COLO668 (cell line): ENCODE measurements around the gene CDH3.
A peak's percentile ranks its signal among the peaks of the same experiment; 100 is the strongest.

Source experiments
- DNase-seq: peaks from one replicate; lab custom pipeline; 2025; ENCODE audit not compliant: unreplicated experiment; lab: John Stamatoyannopoulos, UW

The CDH3 gene

DNA sequence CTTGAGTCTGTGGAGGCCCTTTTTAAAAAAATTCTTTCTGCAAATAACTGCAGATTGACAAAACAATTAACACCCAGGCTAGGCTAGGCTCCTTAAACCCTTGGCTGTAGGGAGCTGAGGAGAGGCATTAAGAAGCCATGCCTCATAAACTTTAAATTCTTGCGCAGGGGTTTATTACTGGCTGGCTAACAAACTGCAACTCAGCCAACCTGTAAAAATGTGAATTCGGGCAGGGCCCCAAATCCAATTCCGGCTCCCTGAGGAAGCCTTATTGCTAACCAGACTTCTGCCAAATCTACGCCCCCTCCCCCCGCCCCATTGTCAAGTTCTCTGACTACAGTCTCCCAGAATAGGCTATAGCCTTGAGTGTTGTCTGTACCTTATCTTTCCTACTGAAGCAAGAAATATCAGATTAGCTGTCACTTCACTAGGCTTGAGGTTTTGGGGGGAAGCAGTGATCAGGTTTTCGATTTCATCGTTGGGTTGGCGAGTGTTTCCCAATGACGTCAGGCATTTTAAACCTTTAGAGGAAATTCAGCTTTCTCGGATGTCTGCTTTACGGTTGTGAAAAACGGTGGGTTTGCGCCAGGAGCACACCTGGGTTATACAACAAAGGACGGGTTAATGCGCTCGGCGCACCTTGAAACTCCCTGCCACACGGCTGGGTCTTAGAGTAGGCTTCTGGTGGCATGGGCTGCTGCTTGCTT lies 2.0 kb downstream of the CDH3 start:
- no peak for DNase-seq

DNA sequence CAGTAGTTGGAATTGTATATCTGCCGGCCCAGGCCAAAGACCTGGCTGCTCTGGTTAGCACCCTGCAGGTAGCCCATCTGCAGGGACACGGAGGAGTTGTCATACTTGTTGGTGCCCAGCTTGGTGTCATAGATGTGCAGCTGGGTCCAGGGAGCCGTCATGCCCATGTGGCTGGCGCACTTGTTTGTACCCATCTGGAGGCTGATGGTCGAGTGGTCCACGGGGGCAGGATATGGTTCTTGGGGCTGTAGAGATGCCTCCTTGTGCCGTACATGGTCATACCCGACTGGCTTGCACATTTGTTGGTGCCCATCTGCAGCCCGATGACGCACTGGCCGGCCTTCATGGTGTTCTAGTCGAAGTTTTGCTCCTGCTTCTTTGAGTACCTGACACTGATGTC lies 6.0 kb downstream of the CDH3 start:
- no peak for DNase-seq

DNA sequence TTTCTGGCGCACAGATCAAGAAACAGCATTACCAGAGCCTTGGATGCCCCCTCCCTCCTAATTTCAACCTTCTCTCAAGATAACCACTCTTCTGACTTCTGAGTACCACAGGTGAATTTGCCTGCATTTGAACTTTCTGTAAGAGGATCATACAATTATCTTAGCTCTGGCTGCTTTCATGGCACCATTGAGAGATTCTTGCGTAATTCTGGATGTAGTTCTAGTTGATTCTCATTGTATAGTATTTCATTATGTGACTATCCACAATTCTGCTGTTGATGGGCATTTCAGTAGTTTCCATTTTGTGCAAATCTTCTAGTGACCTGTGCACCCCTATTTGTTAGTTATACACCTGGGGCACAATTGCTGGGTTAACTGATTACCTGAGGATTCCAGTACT lies 7.5 kb downstream of the CDH3 start:
- DNase-seq = no peak

DNA sequence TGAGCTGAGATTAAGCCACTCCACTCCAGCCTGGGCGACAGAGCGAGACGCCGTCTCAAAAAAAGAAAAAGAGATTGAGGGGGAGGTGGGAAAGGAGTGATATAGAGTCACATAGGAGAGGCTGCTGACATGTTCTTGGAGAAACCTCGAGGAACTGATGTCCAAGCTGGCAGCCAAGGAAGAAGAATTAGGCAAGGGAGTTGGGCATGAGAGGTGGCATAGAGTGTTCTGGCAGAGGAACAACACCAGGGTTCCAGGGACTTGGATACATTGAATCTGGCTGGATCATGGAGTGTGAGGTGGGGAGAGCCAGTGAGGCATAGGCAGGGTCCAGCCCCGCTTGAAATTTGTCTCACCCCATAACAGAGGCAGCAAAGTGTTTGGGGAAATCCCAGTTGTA lies 10.7 kb downstream of the CDH3 start:
- DNase-seq = no peak

DNA sequence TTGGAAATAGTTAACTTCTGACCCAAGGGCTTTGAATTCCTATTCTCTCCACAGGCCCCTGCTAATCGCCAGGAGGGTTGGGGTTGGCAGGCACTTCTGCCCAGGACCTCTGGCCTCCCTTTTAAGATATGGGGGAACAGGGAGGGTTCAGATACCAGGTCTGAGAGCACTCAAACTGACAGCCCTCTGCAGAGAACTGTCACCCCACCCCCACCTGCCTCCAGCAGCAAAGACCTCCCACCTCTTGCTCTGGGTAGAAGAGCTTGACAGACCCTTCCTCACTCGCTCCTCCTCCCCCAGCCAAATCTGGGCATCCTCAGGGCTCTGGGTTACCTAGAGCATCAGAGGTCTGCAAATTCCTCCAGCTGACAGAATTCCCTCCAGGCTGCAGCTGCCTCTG lies 11.6 kb downstream of the CDH3 start:
- DNase-seq = no peak

DNA sequence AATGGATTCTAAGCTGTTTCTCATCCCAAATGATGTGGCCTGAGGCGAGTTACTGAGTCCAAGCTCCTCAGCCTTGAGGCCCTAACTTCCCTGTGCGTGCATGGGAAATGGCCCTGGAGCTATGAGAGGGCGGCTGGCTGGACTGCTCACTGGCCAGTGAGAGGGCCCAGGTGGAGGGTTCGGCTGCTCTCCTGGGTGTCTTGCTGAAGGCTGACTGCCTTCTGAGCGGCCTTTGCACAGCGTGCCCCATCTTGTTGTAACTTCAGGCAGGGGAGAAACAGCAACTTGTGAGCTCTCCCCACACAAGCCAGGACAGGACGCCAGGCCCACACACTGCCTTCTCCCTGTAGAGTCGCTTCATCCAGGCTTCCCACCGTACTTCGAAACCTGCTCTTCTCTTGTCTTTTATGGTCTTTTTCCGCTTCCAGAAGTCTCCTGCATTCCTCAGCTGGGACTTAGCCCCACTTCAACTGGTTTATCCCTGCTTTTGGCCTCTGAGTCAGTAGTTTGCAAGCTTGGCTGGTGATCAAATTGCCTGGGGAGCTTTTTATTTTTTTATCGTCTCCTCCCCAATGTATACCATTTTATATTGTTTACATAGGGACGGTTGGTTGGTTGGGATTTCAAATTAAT lies 13.3 kb downstream of the CDH3 start:
- DNase-seq = no peak

DNA sequence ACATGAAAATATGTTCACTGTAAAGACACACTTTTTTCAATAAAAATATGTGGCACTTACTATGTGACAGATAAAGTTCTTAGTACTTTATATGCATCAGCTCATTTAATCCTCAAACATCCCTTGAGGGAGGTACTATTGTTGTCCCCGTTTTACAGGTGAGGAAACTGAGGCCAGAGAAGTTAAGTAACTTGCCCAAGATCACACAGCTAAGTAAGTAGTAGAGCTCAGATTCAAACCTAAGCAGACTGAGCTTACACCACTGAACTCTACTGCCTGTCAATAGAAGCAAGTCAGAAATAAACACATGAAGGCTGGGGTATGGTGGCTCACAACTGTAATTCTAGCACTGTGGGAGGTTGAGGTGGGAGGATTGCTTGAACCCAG lies 13.9 kb downstream of the CDH3 start:
- no peak for DNase-seq

DNA sequence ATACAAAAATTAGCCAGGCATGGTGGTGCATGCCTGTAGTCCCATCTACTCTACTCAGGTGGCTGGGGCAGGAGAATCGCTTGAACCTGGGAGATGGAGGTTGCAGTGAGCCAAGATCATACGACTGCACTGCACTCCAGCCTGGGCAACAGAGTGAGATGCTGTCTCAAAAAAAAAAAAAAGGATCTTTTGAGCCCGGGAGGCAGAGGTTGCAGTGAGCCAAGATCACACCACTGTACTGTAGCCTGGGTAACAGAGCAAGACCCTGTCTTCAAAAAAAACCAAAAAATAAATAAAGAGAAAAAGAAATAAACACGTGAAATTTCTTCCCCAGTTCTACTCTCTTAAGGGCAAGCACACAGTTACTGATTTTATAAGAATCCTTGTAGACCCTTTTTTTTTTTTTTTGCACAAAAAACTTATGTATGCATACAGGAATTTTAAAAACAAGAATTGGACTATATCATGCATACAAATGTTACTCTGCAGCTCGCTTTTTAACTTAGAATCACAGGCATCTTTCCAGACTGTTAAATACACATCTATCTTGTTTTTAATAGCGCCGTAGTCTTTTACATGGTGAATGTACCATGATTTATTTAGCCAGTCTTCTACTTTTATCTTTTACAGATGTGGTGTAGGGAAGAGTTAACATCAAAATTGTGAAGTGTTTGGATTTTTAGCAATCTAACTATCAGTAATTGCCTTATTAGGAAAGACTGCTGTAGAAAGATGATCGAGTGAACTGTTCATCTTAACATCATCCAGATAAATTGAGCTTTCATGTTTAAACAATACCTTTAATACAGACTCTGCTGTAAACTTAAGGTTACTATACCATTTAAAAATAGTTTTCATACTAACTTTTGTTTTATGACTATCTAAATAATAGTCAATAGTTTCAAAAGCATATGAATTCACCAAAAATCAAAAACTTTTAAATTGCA lies 14.6 kb downstream of the CDH3 start:
- no peak for DNase-seq

DNA sequence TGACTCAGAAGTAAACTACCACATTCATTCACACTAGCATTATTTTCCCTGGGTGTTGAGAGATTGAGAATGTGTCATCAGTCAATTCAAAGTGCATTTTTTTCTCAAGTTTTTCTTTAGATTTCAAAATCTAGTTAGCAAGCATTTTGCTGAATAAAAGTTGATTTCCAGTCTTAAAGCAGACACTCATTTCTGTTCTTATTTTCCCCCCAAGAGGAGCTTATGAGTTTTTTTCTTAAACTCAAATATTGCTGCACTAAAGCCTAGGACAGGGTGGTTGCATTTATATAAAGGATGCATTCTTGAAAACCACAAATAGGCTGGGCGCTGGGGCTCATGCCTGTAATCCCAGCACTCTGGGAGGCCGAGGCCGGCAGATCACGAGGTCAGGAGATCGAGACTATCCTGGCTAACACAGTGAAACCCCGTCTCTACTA lies 15.3 kb downstream of the CDH3 start:
- no peak for DNase-seq

DNA sequence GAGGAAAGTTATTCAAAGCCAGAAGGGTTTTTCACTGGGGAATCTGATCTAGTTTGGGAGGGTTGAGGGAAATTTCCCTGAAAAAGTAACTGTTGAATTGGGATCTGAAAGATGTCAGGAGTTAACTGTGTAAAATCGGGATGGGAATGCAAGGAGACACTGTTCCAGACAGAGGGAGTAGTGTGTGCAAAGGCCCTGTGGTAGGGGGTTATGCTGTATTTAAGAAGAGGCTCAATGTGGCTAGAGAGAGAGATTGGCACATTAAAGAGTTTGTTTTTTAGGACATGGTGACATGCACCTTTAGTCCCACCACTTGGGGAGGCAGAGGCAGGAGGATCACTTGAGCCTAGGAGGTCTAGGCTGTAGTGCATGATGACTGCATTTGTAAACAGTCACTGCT lies 16.9 kb downstream of the CDH3 start:
- DNase-seq = no peak

DNA sequence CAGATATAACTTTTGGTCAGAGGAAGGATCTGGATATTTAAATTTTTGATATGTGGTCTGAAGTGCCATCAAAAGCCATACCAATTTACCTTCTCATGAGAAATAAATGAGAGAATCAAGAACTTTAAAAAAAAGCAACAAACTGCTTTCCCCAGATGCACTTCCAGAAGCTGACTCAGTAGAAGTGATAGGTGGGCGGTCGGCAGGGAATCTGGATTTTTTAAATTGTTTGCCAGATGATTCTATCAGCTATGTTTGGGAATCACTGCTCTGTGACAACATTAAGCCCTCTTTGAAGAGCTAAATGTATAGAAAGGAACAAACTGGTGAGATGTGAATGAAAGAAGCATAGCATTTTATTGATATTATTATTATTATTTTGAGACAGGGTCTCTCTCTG lies 19.2 kb downstream of the CDH3 start:
- no peak for DNase-seq

DNA sequence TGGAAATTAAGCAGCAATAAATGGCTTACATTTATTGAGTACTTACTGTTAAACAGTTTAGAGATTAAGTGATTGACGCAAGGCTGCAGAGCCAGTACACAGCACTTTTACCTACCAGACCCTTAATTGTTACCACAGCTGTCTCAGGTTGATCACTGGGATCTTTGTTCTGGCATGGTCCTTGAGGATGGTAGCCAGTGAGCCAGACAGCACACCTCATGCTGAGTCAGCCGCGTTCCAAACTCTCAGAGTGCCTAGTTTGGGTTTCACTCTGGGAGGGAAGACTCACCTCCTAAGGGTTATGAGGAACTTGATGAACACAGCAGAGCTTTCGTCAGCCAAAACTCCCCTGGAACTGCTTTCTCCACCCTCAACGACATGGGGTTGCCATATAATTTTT lies 20.4 kb downstream of the CDH3 start:
- DNase-seq = no peak

DNA sequence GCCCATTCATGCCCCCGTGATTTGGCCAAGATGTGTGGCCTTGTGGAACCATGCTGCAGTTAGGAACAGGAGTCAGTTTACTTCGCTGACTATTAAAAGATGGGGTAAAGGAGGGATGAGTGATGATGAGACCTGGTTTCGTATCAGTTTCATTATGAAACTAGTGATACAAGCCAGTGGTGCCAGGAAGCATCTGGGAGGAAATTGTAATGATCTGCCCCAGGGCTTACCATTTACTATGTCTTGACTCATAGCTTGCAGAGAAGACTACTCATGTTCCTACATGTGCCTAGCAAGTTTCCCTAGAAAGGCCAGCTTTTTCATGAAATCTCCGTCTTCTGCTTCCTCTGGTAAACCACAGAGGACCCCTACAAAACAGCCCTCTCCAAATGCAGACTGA lies 23.2 kb downstream of the CDH3 start:
- DNase-seq = no peak

DNA sequence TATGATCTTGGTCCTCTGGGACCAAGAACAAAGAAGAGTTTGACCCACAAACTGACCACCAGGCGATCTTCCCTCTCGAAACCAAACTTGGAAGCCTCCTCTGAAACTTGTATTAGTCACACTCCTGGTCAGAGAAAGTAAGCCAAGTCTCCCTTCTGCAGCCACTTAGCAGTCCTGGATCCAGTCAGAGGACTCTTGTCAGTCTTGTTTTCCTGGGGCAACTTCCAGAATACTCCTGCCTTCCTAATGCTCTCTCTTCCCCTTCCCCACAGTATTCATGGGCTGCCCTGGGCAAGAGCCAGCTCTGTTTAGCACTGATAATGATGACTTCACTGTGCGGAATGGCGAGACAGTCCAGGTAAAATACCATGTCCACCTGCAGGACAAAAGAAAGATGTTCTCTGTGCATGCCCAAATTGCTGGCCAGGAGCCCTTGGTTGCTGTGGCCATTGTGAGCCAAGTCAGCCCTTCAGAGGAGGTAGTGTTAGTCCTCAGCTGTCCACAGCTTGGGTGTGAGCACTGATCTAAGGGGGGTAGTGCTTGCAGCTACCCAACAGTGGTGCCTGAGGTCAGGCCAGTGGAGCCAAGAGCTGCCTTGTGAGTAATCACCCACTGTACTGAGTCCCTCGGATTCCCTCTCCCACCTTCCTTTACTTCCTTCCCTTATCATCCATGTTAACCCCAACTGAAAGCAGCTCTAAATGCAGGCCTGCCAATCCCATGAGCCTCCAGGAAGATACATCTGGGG lies 31.2 kb downstream of the CDH3 start:
- DNase-seq = no peak

DNA sequence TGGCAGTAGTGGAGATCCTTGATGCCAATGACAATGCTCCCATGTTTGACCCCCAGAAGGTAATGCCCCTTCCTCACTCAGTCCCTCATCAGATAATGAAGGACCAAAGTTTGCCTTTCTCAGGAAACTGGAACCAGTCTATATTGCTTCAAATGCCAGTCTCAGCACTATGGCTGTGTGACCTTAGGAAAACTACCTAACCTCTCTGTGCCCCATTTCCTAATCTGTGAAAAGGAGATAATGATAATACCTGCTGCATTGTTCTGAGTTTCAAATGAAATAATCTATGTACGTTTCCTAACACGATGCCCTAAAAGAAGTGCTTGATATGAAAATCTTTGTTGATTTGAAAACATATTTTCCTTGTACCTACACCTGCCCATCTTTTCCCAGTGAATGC lies 35.9 kb downstream of the CDH3 start:
- no peak for DNase-seq

DNA sequence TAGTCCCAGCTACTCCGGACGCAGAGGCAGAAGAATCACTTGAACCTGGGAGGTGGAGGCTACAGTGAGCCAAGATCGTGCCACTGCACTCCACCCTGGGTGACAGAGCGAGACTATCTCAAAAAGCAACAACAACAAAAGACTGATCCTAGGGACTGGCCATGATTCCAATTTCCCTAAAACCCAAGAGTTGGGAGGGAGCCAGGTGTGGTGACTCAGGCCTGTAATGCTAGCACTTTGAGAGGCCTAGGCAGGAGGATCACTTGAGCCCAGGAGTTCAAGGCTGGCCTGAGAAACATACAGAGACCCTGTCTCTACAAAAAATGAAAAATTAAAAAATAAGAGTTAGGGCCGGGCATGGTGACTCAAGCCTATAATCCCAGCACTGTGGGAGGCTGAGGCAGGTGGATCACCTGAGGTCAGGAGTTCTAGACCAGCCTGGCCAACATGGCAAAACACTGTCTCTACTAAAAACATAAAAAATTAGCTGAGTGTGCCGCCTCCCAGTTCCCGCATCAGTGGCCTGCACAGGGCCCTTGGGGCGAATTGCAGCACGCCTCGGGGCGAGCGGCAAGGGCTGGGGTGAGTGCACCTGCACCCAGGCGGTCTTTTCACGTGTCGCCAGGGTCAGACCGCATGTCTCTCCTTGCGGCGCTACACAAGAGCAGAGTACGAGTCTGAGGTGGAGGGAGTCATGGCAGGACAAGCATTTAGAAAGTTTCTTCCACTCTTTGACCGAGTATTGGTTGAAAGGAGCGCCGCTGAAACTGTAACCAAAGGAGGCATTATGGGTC lies 40.8 kb downstream of the CDH3 start:
- no peak for DNase-seq

DNA sequence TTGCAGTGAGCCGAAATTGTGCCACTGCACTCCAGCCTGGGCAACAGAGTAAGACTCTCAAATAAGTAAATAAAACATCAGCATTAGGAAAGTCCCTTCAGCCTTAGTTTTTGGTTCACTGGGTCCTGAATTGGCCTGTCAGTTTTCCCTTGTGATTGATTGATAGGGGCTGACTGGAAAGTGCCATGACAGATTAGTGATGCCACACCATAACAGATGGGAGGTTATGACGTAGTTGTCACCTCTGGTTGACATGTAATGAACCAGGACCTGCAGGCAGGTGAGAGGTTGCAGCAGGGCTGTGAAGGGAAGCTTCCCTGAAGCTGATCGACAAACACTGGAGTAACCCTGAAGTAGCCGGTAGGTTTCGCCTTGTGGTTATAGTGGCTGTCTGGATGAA lies 41.8 kb downstream of the CDH3 start:
- no peak for DNase-seq

DNA sequence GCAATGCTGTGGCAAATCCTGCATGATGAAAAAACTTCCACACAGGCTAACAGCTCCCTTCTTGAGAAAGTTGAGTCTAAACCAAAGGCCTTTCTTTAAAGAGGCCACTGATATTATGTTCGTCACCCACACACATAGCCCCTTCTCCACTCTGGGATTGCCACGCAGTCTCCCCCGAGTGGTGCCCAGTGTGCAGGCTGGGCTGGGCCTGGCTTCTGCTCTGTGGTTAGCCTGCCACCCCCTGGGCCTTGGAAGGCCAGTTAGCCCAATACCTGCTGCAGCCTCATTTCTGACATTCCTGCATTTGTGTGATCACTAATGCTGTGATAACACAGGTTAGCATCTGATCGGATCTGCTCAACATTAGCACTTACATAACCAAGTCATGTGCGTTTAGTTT lies 44.8 kb downstream of the CDH3 start:
- DNase-seq = no peak

DNA sequence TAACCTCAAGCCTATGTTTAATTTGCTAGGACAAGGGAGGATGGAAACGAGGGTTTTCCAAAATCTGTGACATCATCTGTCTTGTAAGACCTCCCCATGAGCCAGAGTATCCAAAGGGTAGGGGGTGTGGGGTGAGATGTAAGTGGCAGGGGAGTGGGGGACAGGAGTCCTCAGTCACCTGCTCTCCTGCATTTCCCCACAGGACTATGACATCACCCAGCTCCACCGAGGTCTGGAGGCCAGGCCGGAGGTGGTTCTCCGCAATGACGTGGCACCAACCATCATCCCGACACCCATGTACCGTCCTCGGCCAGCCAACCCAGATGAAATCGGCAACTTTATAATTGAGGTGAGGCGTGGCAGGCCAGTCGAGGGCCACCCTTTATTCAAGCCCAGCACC lies 50.5 kb downstream of the CDH3 start:
- DNase-seq = no peak

DNA sequence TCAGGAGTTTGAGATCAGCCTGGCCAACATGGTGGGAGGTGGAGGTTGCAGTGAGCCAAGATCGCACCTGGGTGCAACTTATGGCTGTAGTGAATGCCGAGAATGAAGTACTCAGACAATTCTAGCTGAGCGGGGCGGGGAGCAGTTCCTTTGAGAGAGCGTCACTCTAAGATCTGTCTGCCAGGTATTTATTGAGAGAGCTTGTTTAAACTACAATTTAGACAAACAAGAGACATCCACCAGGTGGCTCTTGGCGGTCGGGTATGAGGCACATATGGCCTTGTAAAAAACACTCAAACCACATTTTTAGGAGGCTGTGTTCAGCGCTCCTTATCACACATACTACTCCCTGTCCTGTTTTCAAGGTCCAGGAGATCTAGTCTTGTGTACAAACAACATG lies 51.4 kb downstream of the CDH3 start:
- DNase-seq = peak; percentile 30

DNA sequence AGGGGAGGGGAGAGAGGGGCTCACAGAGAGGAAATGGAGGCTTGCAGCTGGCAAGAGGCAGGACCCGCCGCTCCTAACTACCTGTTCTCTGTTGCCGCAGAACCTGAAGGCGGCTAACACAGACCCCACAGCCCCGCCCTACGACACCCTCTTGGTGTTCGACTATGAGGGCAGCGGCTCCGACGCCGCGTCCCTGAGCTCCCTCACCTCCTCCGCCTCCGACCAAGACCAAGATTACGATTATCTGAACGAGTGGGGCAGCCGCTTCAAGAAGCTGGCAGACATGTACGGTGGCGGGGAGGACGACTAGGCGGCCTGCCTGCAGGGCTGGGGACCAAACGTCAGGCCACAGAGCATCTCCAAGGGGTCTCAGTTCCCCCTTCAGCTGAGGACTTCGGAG lies 53.0 kb downstream of the CDH3 start:
- DNase-seq = no peak
